ENCODE results near the gene GIT1. TPM values are rescaled to one million over a fixed set of nuclear protein-coding genes. Genes with fewer than 3 reads are reported as not detected.
A peak's percentile ranks its signal among the peaks of the same experiment; 100 is the strongest.

The GIT1 gene
- total RNA-seq, 1 donor from 2014 or later: 31.9 TPM

DNA sequence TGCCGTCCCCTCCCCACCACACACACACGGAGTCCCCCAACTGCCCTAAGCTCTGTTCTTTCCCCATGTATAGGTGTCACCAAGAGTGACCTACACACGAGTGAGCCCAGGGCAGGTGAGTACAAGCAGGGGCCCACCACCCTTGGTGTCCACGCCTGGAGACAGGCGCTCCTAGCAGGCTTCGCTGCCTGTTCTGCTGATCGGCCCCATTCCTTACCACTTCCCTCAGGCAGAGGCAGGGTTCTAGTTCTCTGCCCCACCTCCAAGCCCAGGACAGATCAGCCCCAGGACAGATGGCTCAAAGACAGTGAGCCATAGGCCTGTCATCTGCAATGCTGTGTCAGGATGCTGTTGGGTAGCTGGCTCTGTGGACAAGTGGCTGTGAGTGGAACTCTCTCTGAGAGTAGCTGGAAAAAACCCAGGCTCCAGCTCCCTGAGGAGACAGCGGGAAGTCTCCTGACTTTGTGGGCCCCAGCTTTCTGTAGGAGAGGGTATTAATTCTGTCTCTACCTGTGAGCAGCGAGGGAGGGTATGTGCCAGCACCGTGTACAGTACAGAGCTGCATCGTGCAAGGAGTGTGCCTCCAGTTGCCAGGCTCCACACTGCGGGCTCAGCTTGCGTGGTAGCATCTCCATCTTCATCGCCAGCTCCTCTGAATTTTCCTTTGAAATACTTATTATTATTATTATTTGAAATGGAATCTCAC, 20.1 kb downstream of the GIT1 start:
- no peak for TF ChIP-seq CTCF (IDR thresholded peaks at IDR 0.05; ENCODE audit: borderline replicate concordance)
- no peak for DNase-seq
- peaks cover 83% of the 10 kb centered on the region for H3K4me1 ChIP-seq
- peak overlapping the region; percentile 92 for H3K27ac ChIP-seq (replicated peaks)
- no peaks in the 10 kb centered on the region for H3K27me3 ChIP-seq (ENCODE audit: low read depth)
- intact Hi-C loops (cut with micrococcal nuclease): no loop called here
- H3K4me3 ChIP-seq: peak overlapping the region; percentile 77
- H3K9me3 ChIP-seq (replicated peaks): no peaks in the 10 kb centered on the region
- H3K36me3 ChIP-seq: peaks cover 11% of the 10 kb centered on the region

- peaks cover 84% of the 10 kb centered on the region for H3K4me1 ChIP-seq
- peak; percentile 93 for DNase-seq
- intact Hi-C loops (cut with micrococcal nuclease): no loop called here
Observed at GRCh38 chr17:29568331-29569244, 20.9 kb downstream of the GIT1 start, which contains the start of gene TP53I13. Gene TP53I13 (plus strand): TSS chr17:29568701. CDS start chr17:29568759, 58 bp downstream.

GRCh38 chr17:29567554-29568330, 21.7 kb downstream of the GIT1 start:
- intact Hi-C loops (cut with micrococcal nuclease): no loop called here
- H3K9me3 ChIP-seq (replicated peaks): no peaks in the 10 kb centered on the region
- H3K4me3 ChIP-seq: peak overlapping the region; percentile 77
- no peaks in the 10 kb centered on the region for H3K27me3 ChIP-seq (ENCODE audit: low read depth)
- TF ChIP-seq CTCF (IDR thresholded peaks at IDR 0.05; ENCODE audit: borderline replicate concordance): peak; percentile 57
- H3K36me3 ChIP-seq: peaks cover 3% of the 10 kb centered on the region
- DNase-seq: peak; percentile 73
- peak overlapping the region; percentile 92 for H3K27ac ChIP-seq (replicated peaks)
- H3K4me1 ChIP-seq: peaks cover 76% of the 10 kb centered on the region

More at GRCh38 chr17:29568331-29569244, 20.9 kb downstream of the GIT1 start, which contains the start of gene TP53I13:
- peaks cover 4% of the 10 kb centered on the region for H3K36me3 ChIP-seq
- peak within 1 kb of the TSS; percentile 92 for H3K27ac ChIP-seq (replicated peaks)
- H3K4me3 ChIP-seq: peak within 1 kb of the TSS; percentile 77
- no peaks in the 10 kb centered on the region for H3K27me3 ChIP-seq (ENCODE audit: low read depth)
- no peak for TF ChIP-seq CTCF (IDR thresholded peaks at IDR 0.05; ENCODE audit: borderline replicate concordance)
- no peaks in the 10 kb centered on the region for H3K9me3 ChIP-seq (replicated peaks)

GRCh38 chr17:29567304-29567553, 22.2 kb downstream of the GIT1 start:
- DNase-seq: no peak
- no peak for TF ChIP-seq CTCF (IDR thresholded peaks at IDR 0.05; ENCODE audit: borderline replicate concordance)
- peaks cover 8% of the 10 kb centered on the region for H3K36me3 ChIP-seq

More at GRCh38 chr17:29567304-29567553, 22.2 kb downstream of the GIT1 start:
- Histone ChIP-seq H3K4me3 (peak overlapping the region; percentile 77), H3K4me1 (peaks cover 75% of the 10 kb centered on the region), H3K27me3 (ENCODE audit: low read depth) (no peaks in the 10 kb centered on the region), H3K9me3 (replicated peaks) (no peaks in the 10 kb centered on the region), H3K27ac (replicated peaks) (peak overlapping the region; percentile 92)
- intact Hi-C loops (cut with micrococcal nuclease): no loop called here
